ENCODE results near the gene DNAH11. TPM values are rescaled to one million over a fixed set of nuclear protein-coding genes. Genes with fewer than 3 reads are reported as not detected.

The DNAH11 gene
- total and polyA plus RNA-seq, 9 of the 15 experiments (the other 6 are each of a cell fraction or from before 2014, with no cell fraction given): under 0.01 TPM; not detected in 7

DNA sequence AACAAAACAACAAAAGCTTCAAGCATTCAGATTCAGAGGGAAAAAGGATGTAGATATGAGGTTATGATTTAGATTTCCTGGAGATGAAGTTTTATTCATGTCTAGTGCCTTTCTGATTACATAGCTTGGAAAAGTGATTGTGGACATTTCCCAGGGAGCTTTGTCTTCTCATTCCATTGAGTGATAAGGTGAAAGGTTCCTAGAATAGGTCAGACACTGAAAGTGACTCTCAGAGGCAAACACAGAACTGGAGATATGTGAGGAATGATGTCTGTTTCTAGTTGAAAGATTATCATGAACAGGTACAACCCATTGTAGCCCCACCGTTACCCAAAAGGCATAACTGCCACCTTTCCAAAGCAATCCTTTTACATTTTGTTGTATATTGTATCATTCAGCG is 223.4 kb downstream of the DNAH11 start:
- Histone ChIP-seq H3K4me3 (no peak overlapping the region), H3K4me1 (replicated peaks in 1 of 2; ENCODE audit: control insufficient read depth in 2 of 2, insufficient read depth in 2 of 2, low read length in 2 of 2) (no peaks in the 10 kb centered on the region), H3K9me3 (replicated peaks; ENCODE audit: control insufficient read depth, insufficient read depth, low read depth, low read length) (no peaks in the 10 kb centered on the region), H3K4me2 (ENCODE audit: insufficient read depth, low read length) (no peak overlapping the region), H4K20me1 (replicated peaks; ENCODE audit: control insufficient read depth, insufficient read depth, low read length) (no peaks in the 10 kb centered on the region), H3K27me3 (ENCODE audit: control insufficient read depth in 2 of 2, insufficient read depth in 2 of 2, low read length in 2 of 2) (peaks cover 0 to 2% of the 10 kb centered on the region in 2 experiments; a peak in 1 of 5 replicates), H3K36me3 (ENCODE audit: control insufficient read depth, insufficient read depth, low read length) (no peaks in the 10 kb centered on the region), H3K9me1 (ENCODE audit: control insufficient read depth, insufficient read depth, low read length) (no peaks in the 10 kb centered on the region), H3K79me2 (ENCODE audit: control insufficient read depth, insufficient read depth, low read length) (no peaks in the 10 kb centered on the region), H3K27ac (ENCODE audit: extremely low read depth, low read depth, low read length) (no peak overlapping the region), H2AFZ (ENCODE audit: low read depth, low read length) (no peak overlapping the region), H3K9ac (ENCODE audit: insufficient read depth in 1 of 2, low read depth in 2 of 2, low read length in 2 of 2) (no peak overlapping the region)
- no TSS peak for BruUV-seq (replicated peaks)
- in situ Hi-C loops (cut with MboI): loop anchor here (5.0 kb wide), 1 partner anchor 509 kb away; no protein-coding TSS in a partner anchor
- 0% methylated on average over 2 of the region's 2 CpGs for WGBS (ENCODE audit: insufficient coverage, low coverage, missing lambda C conversion rate)
- ATAC-seq: no peak
- TF ChIP-seq HNRNPL (IDR thresholded peaks at IDR 0.05; ENCODE audit: low read depth, low read length) (no peak), TBL1XR1 (IDR thresholded peaks at IDR 0.05; ENCODE audit: low read length in 2 of 2) (no peak), SMAD3 (CRISPR knock-in tag; conservative IDR thresholded peaks at IDR 0.05) (no peak)
- POLR2A ChIA-PET: no interaction called here
- CTCF ChIA-PET (ENCODE audit: low intra/inter-chr PET ratio): interaction anchor here (0.6 kb wide), 1 partner anchor 117 kb away, joined by 3 read pairs; no protein-coding TSS in a partner anchor
- peak; percentile 15 for FAIRE-seq
- intact Hi-C loops (cut with micrococcal nuclease): loop anchor here (2.0 to 5.0 kb wide), 2 partner anchors 257 to 989 kb away; no protein-coding TSS in a partner anchor
- DNase-seq (ENCODE audit: extremely low read depth in 1 of 4, low spot score in 3 of 4): no peak

DNA sequence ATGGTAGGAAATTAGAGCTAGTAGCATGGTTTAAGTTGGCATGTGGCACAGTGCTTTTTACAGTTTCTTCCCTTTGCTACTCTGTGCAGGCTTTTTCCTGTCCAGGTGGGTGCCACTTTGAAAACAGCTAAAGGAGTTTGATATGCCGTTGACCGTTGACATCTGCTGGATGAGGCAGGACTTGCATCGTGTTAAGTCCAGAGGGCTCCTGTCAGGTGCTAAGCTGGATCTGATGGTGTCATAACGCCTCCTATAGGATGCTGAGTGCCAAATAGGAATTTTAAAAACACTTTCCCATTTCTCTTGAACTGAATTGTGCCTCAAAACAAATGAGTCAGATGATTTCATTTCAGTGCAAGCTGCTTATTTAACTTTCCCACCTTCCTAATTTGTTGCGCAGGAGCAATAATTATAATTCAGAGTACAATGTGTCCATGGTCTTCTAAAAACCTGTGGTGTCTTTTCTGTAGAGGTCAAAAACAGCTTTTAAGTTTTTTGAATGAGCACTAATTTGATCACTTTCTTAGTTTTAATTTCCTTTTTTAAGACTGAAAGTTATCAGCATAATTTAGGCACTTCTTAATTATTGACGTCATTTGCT is 224.6 kb downstream of the DNAH11 start:
- in situ Hi-C loops (cut with MboI) (loop anchor here (5.0 kb wide), 1 partner anchor 510 kb away; no protein-coding TSS in a partner anchor), intact Hi-C loops (cut with micrococcal nuclease) (loop anchor here (1.0 to 5.0 kb wide), 3 partner anchors 259 to 990 kb away; no protein-coding TSS in a partner anchor)
- CTCF ChIA-PET (ENCODE audit: low intra/inter-chr PET ratio): interaction anchor here (1.0 to 2.2 kb wide), 4 partner anchors 505 to 520 kb away, joined by 3 to 13 read pairs (median 3); no protein-coding TSS in a partner anchor
- no peaks in the 10 kb centered on the region for H3K79me2 ChIP-seq (ENCODE audit: control insufficient read depth, insufficient read depth, low read length)
- 5% methylated on average over 6 of the region's 6 CpGs for WGBS (ENCODE audit: insufficient coverage, low coverage, missing lambda C conversion rate)
- H2AFZ ChIP-seq (ENCODE audit: low read depth, low read length): no peak overlapping the region
- H3K4me3 ChIP-seq: no peak overlapping the region
- DNase-seq (ENCODE audit: extremely low read depth in 1 of 4, low spot score in 3 of 4) (peak; percentile 37 to 74 (median 52)), ATAC-seq (peak; percentile 98), FAIRE-seq (peak; percentile 93)
- no peaks in the 10 kb centered on the region for H4K20me1 ChIP-seq (replicated peaks; ENCODE audit: control insufficient read depth, insufficient read depth, low read length)
- H3K27me3 ChIP-seq (ENCODE audit: control insufficient read depth in 2 of 2, insufficient read depth in 2 of 2, low read length in 2 of 2): peaks cover 0 to 2% of the 10 kb centered on the region in 2 experiments; a peak in 1 of 5 replicates
- H3K9ac ChIP-seq (ENCODE audit: insufficient read depth in 1 of 2, low read depth in 2 of 2, low read length in 2 of 2): no peak overlapping the region
- H3K4me1 ChIP-seq (replicated peaks in 1 of 2; ENCODE audit: control insufficient read depth in 2 of 2, insufficient read depth in 2 of 2, low read length in 2 of 2): peaks cover 0 to 3% of the 10 kb centered on the region in 2 experiments; a peak in 1 of 5 replicates
- H3K4me2 ChIP-seq (ENCODE audit: insufficient read depth, low read length): no peak overlapping the region
- H3K9me1 ChIP-seq (ENCODE audit: control insufficient read depth, insufficient read depth, low read length): no peaks in the 10 kb centered on the region
- POLR2A ChIA-PET: no interaction called here
- no TSS peak for BruUV-seq (replicated peaks)
- H3K27ac ChIP-seq (ENCODE audit: extremely low read depth, low read depth, low read length): no peak overlapping the region
- H3K9me3 ChIP-seq (replicated peaks; ENCODE audit: control insufficient read depth, insufficient read depth, low read depth, low read length): no peaks in the 10 kb centered on the region
- no peaks in the 10 kb centered on the region for H3K36me3 ChIP-seq (ENCODE audit: control insufficient read depth, insufficient read depth, low read length)
- TF ChIP-seq NR2C2 (CRISPR knock-in tag; IDR thresholded peaks at IDR 0.05): no peak
- no peak for TF ChIP-seq NR2C2 (tag; IDR thresholded peaks at IDR 0.05)
- TF ChIP-seq MAZ (CRISPR knock-in tag; conservative IDR thresholded peaks at IDR 0.05 in 1 of 2, IDR thresholded peaks at IDR 0.05 in 1 of 2): no peak
- no peak for TF ChIP-seq ZSCAN29 (IDR thresholded peaks at IDR 0.05)
- TF ChIP-seq MYC (IDR thresholded peaks at IDR 0.05; ENCODE audit: low read depth, low read length): 0 out of 2 replicates have a peak, but pooled peaks have one; percentile 18
- TF ChIP-seq MYC (CRISPR knock-in tag; IDR thresholded peaks at IDR 0.05; ENCODE audit: borderline replicate concordance, low read depth): no peak
- TF ChIP-seq SMC3 (conservative IDR thresholded peaks at IDR 0.05; ENCODE audit: insufficient read depth, low read depth, low read length): peak; percentile 63
- no peak for TF ChIP-seq CBFB (CRISPR knock-in tag; IDR thresholded peaks at IDR 0.05)
- TF ChIP-seq ARNT (IDR thresholded peaks at IDR 0.05): no peak
- TF ChIP-seq, protein P1, sequence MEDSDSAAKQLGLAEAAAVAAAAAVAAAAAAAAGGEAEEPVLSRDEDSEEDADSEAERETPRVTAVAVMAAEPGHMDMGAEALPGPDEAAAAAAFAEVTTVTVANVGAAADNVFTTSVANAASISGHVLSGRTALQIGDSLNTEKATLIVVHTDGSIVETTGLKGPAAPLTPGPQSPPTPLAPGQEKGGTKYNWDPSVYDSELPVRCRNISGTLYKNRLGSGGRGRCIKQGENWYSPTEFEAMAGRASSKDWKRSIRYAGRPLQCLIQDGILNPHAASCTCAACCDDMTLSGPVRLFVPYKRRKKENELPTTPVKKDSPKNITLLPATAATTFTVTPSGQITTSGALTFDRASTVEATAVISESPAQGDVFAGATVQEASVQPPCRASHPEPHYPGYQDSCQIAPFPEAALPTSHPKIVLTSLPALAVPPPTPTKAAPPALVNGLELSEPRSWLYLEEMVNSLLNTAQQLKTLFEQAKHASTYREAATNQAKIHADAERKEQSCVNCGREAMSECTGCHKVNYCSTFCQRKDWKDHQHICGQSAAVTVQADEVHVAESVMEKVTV (CRISPR knock-in tag; IDR thresholded peaks at IDR 0.05): peak; percentile 60
- peak; percentile 19; the same call in 1 of the 2 replicates for TF ChIP-seq JUND (IDR thresholded peaks at IDR 0.05; ENCODE audit: borderline replicate concordance, low read depth, low read length)
- no peak for TF ChIP-seq JUND (tag; IDR thresholded peaks at IDR 0.05; ENCODE audit: borderline replicate concordance, low read depth, low read length)

All from K562 (cell line).